HG02642 (cell line): Measurements from ENCODE around the gene TBX1.
"Not testable (repeated sequence)": the region's sequence is repeated elsewhere in the genome, so short reads cannot be mapped to it uniquely, and the experiment has no call there.

Source experiments
- ATAC-seq: cut with Tn5 transposase; IDR thresholded peaks from one replicate; pipeline ENCODE4 v1.9.1; 2021; ENCODE audit warnings: mild to moderate bottlenecking; ENCODE audit not compliant: unreplicated experiment, poor library complexity

The TBX1 gene

GRCh38 chr22:19722982-19723231, 37.7 kb upstream of the TBX1 start:
- no peak for ATAC-seq

- no peak for ATAC-seq
These were observed 37.2 kb upstream of the TBX1 start, which contains the start of gene GP1BB for GRCh38 chr22:19723232-19723982. Gene GP1BB, plus strand, starts transcription at chr22:19723539. Its CDS starts 31 bp downstream, at chr22:19723570.

GRCh38 chr22:19723983-19724827, 36.4 kb upstream of the TBX1 start:
- no peak for ATAC-seq

- no peak for ATAC-seq
These were observed 35.5 kb upstream of the TBX1 start for GRCh38 chr22:19724927-19725661.

- ATAC-seq: not testable (repeated sequence)
These were observed 34.4 kb upstream of the TBX1 start for GRCh38 chr22:19726064-19726788.

GRCh38 chr22:19727310-19728150, 33.0 kb upstream of the TBX1 start:
- no peak for ATAC-seq

- no peak for ATAC-seq
These were observed 32.3 kb upstream of the TBX1 start for GRCh38 chr22:19728271-19728670.

GRCh38 chr22:19728836-19729235, 31.7 kb upstream of the TBX1 start:
- ATAC-seq: no peak

- no peak for ATAC-seq
These were observed 31.1 kb upstream of the TBX1 start for GRCh38 chr22:19729507-19729906.

- ATAC-seq: no peak
These were observed 30.4 kb upstream of the TBX1 start for GRCh38 chr22:19730198-19730597.

- no peak for ATAC-seq
These were observed 29.8 kb upstream of the TBX1 start for GRCh38 chr22:19730655-19731360.

- ATAC-seq: no peak
These were observed 29.0 kb upstream of the TBX1 start for GRCh38 chr22:19731361-19732135.

- no peak for ATAC-seq
These were observed 28.0 kb upstream of the TBX1 start for GRCh38 chr22:19732403-19733113.

GRCh38 chr22:19733755-19734154, 26.8 kb upstream of the TBX1 start:
- no peak for ATAC-seq

GRCh38 chr22:19734163-19734562, 26.4 kb upstream of the TBX1 start:
- ATAC-seq: no peak

- ATAC-seq: no peak
These were observed 25.7 kb upstream of the TBX1 start for GRCh38 chr22:19734837-19735382.
